M059J (cell line): ENCODE data around the gene FBXO27. TPM values are rescaled to one million over a fixed set of nuclear protein-coding genes. Genes with fewer than 3 reads are reported as not detected.
"Not testable (repeated sequence)": the region's sequence is repeated elsewhere in the genome, so short reads cannot be mapped to it uniquely, and the experiment has no call there.

Source experiments
- DNase-seq: peaks from one replicate; pipeline ENCODE4 v3.0.0-alpha.2; 2012; ENCODE audit warnings: low read depth
- total RNA-seq: library from RNA; depleted of rRNA; stranded (reverse); fragments of >200 nt; shearing (Covaris generic); gene quantifications from 2 replicates; pipeline ENCODE4 v1.2.3, GENCODE V29; 2014

Gene FBXO27
- total RNA-seq, 1 experiment from 2014 or later, result 10.6 TPM

DNA sequence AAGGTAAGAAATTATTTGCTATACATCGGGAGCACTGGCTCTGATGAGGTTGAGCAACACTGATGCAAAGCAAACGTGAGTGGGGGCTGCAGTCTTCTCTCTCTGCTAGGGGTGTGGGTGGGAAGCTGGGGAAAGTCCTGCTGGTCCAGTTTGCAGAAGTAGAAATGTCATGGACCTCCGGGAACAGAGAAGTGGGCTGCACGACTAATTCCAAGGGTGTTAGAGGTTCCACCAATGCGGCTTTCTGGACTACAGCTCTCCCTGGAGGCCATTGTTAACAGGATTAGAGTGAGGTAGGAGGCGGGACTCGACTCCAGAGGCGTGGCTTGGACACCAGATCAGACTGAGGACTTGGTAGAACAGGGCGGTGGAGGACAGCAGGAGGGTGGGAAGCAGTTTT is 5.7 kb upstream of the FBXO27 start:
- DNase-seq, result peak; percentile 62

DNA sequence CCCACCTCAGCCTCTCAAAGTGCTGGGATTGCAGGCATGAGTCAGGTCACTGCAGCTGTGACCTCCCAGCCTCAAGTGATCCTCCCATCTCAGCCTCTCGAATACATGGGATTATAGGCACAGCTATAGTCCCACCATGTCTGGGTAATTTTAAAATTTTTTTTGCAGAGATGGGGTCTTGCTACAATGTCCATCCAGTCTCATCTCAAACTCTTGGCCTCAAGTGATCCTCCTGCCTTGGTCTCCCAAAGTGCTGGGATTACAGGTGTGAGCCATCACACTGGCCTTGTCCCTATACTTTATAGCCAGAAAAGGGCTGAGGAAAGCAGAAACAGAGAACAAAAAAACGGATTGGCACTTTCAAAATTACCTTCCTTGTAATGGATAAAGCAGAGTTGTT is 4.8 kb upstream of the FBXO27 start:
- no peak for DNase-seq

DNA sequence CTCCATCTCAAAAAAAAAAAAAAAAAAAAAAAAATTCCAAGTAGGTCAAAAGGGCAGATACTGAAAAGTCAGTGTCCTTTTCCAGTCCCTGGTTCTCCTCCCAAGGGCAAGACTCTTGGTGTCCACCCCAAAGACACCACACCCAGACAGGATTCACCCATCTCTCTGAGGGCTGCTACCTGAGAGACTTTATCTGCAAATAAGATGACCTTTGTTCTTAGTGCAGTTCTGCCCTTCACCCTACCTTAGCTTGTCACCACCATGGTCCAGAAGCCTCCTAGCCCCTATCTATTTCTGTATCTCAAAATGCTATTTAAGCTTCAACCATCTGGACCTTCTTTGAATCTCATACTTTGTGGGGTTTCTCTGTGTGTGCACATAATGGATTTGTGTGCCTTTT is 4.2 kb upstream of the FBXO27 start:
- no peak for DNase-seq

DNA sequence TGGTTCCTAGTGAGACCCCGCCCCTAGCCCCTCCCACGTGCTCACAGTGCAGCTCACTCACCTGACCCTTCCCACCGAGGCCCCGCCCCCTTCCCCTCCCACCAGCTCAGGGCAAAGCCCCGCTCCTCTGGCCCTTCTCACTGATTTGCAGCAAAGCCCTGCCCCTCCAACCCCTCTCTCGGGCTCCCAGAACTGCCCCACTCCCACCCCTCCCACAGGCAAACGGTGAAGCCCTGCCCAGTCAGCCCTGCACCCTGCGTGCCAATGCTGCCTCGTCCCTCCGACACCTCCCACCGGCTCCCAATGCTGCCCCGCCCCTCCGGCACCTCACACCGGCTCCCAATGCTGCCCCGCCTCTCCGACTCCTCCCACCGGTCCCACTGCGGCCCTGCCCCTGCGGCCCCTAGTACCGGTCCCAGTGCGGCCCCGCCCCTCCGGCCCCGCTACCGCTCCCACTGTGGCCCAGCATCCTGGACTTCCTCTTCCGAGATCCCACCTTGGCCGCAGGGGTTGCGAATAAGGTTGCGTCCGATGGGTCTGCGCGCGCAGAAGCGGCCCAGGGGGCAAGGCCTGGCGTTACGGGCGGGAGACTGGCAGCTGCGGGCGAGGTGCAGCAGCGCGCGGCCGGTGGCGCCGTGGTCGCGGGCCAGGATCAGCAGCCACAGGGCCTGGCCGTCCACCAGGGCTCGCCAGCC is 834 bp downstream of the FBXO27 start:
- DNase-seq, result peak; percentile 95

DNA sequence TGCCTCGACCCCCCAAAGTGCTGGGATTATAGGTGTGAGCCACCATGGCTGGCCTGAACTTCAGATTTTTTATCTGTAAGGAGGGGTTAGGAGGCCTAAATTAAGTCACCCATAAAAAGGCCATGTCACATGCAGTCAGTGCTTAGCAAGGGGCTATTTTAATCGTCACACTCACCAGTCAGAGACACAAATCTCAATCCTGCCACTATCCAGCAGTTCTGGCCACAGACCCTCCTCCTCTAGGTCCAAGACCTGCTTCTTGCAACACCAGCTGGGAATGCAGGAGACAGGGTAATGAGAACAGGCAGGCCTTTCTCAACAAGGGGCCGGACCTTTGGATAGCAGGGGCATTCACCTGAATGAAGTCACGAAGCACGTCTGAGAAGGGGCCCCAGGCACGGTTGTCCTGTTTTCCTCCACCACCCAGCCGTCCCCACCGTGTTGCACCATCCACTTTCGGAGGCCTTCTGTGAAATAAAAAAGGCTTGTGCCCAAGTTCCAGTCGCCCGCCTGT is 1.4 kb downstream of the FBXO27 start:
- peak; percentile 18 for DNase-seq

DNA sequence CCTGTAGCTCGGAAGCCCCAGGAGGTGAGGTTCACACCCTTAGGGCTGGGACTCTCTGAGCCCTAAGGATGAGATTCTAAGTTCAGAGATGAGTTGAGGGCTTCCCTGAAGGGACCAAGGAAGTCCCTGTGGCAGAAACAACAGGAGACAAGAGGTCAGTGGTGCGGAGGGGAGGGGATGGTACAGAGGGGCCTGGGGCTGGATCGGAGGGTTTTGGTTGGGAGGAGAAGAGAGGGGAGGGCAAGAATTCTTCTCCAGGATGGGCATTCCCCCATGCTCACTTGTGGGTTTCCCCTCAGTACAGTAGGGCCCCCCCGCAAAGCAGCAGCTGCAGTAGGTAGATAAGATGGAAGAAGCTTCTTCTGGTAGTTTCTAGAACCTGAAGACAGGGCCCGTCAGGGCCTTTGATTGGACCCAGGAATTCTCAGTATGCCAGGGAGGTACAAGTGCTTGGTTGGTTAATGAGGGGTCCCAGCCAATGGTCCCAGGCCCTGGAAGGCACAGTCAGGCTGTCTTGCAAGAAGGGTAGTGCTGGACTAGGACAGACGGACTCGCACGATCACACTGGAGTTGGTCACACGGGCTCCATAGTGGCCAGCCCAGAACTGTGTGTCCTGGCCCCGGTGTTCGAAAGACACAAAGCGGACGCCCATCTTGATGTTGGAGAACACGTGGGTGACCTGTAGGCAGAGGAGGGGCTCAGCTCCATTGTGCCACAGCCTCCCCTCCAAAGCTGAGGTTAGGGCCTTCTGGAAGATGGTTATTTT is 7.3 kb downstream of the FBXO27 start:
- no peak for DNase-seq

DNA sequence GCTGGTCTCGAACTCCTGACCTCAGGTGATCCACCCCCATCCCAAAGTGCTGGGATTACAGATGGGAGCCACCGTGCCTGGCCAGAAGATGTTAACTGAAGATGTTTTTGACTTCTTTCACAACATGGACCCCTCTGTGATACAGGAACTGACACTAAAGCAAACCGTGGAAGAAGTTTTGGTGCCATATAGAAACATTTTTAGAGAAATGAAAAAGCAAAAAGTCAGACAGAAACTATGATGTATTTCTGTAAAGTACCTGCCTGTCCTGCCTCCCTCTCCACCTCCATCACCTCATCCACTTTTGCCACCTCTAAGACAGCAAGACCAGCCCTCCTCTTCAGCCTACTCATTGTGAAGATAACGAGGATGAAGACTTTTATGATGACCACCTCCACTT is 11.3 kb downstream of the FBXO27 start:
- no peak for DNase-seq

DNA sequence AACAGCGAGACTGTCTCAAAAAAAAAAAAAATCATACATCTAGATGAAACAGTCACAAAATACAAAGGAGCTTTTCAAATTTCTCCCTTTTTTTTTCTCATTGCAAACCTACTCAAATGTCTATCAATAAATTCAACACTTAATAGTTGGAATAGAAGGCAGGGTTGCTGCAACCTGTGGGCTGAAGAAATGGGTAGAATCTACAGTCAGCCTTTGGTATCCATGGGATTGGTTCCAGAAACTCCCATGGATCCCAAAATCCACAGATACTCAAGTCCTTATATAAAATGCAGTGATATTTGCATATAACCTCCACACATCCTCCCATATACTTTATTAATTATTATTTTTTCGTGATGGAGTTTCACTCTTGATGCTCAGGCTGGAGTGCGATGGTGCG is 14.7 kb downstream of the FBXO27 start:
- no peak for DNase-seq

DNA sequence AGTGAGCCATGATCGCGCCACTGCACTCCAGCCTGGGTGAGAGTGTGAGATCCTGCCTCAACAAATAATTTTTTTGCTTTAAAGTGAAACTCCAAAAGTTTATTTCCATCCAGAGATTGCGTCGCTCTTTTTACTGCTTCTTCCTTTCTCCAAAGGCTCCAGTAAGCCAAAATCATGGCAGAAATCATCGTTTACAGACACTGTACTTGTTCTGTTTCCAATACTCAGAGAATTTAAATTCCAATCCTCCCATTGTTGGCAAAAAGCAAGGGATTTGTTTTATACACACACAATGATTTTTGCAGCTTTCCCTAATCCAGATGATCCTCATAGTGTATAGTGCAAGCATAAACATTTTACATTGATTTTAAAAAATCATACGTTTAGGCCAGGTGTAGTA is 15.3 kb downstream of the FBXO27 start:
- no peak for DNase-seq

DNA sequence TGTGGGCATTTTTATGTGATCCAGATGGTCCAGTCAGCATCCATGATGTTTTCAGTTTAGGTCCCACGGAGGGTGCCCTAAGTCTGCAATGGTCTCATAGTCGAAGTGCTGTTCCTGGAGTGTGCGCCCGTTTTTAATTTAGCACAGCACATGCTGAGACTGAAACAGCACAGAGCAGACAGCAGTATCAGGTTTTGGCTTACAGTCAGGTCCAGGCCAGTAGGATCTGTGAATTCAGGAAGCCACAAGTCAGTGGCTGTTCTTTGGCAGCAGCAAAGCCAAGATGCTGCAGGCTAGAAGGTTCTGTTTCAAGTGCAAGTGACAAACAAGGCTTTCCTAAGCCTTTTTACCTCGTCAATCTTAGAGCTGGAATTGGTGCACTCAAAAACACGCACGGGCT is 18.3 kb downstream of the FBXO27 start:
- DNase-seq, result no peak

DNA sequence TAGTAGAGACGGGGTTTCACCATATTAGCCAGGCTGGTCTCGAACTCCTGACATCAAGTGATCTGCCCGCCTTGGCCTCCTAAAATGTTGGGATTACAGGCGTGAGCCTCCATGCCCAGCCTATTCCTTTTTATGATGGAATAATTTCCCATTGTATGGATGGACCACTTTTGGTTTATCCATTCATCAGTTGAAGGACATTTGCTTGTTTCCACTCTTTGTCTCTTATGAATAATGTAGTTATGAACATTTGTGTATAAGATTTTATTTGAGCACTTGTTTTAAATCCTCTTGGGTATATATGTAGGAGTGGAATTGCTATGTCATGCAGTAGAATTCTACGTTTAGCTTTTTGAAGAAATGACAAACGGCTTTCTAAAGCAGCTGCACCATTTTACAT is 23.3 kb downstream of the FBXO27 start:
- DNase-seq, result no peak

DNA sequence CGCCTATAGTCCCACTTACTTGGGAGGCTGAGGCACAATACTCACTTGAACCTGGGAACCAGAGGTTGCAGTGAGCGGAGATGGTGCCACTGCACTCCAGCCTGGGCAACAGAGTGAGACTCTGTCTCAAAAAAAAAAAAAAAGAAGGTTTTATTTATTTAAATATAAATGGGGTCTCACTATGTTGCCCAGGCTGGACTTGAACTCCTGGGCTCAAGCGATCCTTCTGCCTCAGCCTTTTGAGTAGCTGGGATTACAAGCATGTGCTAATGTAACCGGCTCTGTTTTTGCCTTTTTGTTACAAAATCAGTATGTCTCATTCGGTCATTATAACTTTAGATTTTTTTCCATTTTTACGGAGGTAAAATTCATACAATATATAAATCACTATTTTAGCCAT is 24.2 kb downstream of the FBXO27 start:
- no peak for DNase-seq

DNA sequence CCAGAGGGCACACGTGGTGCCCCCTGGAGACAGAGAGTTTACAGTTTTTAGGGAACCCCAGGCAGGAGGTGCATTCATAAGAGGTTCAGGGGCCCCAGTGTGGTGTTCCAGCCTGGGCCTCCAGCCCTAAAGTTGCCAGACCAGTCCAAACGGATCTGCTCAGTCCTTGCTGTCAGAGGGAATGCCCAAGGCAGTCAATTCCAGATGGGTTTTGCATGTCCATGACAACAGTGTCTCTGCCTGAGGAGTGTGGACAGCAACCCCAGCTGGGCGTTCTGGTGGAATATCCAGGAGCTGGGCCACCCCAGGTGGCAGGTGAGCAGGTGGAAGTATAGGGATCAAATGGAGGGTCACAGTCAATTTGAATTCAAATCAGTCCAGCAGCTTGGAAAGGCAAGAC is 25.3 kb downstream of the FBXO27 start:
- no peak for DNase-seq

DNA sequence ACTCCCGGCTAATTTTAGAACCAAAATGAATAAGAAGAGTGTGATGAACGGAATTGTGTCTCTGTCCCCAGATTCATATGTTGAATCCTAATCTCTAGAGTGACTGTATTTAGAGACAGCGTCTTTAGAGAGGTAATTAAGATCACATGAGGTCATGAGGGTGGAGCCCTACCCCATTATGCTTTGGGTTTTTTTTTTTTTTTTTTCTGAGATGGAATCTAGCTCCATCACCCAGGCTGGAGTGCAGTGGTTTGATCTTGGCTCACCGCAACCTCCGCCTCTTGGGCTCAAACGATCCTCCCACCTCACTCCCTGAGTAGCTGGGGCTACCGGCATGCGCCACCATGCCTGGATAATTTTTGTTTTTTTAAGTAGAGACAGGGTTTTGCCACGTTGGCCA is 27.9 kb downstream of the FBXO27 start:
- no peak for DNase-seq

DNA sequence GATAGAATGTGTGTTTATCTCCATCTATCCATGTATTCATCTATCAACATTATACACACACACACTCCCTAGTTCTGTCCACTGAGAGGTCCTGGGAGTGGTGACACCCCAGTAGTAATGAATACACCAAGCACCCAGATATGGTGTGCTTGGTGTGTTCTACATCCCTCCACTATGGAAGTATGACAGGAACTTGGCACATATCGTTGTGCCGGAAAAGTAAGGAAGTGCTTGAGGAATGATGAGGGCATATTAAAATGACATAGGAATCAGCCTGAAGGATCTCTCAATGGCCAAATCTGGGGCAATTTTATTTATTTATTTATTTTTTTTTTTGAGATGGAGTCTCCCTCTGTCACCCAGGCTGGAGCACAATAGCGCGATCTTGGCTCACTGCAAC is 28.6 kb downstream of the FBXO27 start:
- DNase-seq, result no peak

DNA sequence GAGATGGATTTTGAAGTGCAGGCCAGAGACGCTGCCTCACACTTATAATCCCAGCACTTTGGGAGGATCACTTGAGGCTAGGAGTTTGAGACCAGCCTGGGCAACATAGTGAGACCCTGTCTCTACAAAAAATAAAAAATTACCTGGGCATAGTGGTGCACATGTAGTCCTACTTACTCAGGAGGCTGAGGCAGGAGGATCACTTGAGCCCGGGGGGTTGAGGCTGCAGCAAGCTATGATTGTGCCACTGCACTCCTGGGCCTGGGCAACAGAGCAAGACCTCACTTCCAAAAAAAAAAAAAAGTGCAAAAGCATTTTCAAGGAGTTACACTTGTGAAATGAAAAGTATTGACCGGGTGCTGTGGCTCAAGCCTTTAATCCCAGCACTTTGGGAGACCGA is 29.2 kb downstream of the FBXO27 start:
- no peak for DNase-seq

DNA sequence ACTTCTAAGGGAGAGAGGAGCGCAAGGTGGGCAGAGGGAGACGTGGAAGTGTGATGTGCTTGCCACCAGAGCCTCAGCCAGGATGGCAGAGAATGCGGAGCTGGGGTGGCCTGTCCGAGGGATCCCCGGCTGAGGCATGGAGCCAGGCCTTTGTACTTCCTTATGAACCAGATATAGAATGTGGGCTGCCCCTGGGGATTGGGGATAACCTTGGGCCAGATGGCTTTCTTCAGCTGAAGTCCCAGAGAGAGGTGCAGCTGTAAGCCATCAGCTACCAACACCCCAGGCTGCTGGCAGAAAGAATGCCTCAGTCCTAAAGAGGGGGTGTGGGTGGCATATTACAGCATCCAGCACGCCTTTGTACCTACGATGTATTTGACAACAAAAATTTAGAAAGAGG is 31.3 kb downstream of the FBXO27 start:
- no peak for DNase-seq

DNA sequence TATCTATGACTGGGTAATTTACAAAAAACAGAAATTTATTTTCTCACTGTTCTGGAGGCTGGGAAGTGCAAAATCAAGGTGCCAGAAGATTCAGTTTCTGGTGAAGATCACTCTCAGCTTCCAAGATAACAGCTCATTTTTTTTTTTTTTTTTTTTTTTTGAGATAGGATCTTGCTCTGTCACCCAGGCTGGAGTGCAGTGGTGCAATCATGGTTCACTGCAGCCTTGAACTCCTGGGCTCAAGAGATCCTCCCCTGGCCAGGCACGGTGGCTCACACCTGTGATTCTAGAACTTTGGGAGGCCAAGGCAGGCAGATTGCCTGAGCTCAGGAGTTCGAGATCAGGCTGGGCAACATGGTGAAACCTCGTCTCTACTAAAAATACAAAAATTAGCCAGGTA is 34.8 kb downstream of the FBXO27 start:
- not testable (repeated sequence) for DNase-seq

DNA sequence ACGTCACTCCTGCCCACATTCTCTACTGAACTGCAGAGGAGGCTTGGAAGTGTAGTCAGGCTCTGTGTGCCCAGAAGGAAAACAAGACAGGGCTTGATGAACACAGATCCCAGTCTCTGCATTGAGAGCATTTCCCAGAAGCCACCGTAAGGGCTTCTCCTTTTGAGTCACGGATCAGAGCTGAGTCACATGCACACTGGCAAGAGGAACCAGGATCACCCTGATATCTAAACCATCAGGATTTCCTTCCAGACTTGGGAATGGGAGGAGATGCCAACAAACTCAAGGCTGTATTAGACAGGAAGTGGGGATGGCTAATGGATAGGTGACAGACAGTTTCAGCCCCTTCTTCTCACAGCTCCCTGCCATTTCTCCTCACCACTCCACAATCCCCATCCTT is 39.1 kb downstream of the FBXO27 start:
- peak; percentile 90 for DNase-seq

DNA sequence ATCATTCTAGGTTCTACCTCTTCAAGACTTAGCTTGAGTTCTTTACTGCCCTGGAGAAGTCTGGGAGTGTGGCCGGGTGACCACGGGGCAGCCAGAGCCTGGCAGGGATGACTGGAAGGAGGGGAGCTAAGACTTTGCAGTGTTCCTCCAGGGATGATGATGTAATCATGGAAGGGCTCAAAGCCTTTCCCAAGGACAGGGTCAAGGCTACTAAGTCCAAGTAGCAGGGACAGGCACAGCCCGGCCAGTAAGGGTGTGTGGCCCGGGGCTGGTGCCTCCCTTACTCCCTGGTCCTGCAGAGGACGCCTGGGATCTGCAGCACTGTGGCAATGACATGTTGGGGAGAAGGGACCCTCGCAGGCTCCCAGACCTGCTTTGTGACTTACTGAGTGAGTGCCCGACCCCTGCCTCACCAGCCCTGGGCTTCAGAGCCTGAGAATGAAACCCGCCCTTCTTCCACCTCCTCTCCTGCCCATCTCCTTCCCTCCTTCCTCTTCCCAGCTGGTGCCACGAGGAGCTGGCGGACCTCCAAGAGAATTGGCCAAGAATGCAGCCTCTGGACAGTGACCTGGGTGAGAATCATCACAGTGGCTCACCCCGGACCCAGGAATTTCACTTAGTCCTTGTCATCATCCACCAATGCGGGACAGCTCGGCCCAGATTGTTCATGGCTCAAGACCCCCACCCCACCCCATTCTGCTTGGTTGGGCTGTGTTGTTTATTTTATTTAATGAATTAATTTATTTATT is 41.2 kb downstream of the FBXO27 start:
- peak; percentile 76 for DNase-seq

DNA sequence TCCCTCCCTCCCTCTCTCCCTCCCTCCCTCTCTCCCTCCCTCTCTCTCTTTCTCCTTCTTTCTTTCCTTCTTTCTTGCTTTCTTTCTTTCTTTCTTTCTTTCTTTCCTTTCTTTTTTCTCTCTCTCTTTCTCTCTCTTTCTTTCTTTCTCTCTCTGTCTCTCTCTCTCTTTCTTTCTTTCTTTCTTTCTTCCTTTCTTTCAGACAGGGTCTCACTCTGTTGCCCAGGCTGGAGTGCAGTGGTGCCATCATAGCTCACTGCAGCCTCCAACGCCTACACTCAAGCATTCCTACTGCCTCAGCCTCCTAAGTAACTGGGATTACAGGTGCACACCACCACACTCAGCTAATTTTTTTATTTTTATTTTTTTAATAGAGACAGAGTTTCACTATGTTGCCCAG is 42.7 kb downstream of the FBXO27 start:
- DNase-seq, result not testable (repeated sequence)

DNA sequence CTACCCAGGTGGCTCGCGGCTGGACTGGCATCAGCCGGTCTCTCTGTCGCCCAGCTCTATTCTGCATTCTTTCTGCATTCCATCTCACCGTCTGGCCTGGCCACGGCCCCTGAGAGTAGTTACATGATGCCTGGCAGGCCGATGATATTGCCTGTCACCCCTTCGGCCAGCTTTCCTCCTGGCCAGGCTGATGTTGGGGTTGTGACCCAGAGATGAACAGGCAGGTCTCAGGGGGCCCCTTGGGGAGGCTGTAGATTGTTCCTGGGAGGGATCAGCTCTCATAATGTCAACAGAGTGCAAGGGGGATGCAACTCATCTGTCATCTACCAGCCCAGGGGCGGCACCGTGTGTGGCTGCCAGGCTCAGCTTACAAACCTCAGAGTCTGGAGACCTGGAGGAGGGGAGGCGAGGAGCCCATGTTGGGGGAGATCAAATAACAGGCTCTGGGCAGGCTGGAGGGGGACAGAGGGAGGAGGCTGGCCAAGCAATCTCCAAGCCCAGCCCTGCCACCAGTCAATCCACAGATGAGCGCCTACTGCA is 43.2 kb downstream of the FBXO27 start:
- DNase-seq, result peak; percentile 78
